Measurements from ENCODE around the gene TMEM151A.
"Not testable (repeated sequence)": the region's sequence is repeated elsewhere in the genome, so short reads cannot be mapped to it uniquely, and the experiment has no call there.

Gene TMEM151A

DNA sequence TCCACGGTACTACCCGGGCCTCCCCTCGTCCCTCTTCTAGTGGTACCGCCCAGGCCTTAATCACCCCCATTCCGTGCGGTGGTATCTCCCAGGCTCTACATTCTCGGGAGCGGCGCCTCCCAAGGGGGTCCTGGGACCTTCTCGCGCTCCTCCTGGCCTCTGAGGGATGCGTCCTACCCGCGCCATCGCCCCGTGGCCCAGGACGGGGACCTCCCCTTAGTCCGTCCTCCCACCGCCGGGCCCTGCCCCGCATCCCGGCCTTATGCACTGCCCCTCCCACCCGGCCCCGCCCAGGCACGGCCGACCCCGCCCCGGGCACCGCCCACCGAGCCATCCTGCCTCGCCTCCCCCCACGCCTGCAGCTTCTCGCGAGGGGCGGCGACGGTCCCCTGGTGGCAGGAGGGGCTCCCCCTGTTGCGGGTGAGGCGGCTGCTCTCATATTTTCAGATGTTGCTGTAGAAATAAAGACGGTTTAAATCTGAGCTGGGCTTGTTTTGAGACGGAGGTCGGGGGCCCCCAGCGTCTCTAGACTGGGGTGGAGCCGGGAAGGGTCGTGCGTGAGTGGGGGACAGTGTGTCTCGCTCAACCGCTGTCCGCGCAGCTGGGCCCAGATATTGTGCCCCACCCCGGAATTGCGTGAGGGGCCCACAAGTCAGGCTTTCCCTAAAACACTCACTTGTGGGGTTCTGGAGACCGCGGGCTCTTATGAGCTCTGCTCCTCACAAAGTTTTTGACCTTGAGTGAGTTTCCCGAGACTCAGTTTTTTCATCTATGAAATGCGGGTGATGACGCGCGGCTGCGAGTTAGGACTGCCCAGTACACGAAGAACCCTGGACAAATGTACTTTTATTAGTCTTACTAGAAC is 24.1 kb upstream of the TMEM151A start:
- peak; percentile 81 for DNase-seq

GRCh38 chr11:66268244-66268951 is 23.3 kb upstream of the TMEM151A start, which contains the start of gene RAB1B:
Gene RAB1B (plus strand): TSS chr11:66268639. CDS start chr11:66268680, 41 bp downstream.
- peak; percentile 99 for DNase-seq

GRCh38 chr11:66268952-66269905 is 22.5 kb upstream of the TMEM151A start:
- peak; percentile 33 for DNase-seq

DNA sequence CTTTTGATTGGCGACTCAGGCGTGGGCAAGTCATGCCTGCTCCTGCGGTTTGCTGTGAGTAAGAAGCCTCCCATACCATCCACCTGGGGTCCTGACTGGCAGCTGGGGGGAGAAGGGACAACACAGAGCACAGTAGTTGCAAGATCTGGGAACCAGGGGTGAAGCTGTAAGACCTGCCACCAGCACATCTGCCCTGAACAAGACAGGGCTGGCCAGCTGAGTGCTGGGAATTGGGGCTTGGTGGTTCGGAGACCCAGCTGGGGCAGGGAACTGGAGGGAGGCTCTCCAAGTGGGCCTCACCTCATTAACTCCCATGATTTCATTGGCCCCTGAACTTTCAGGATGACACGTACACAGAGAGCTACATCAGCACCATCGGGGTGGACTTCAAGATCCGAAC is 19.9 kb upstream of the TMEM151A start:
- no peak for DNase-seq

GRCh38 chr11:66272596-66272995 is 19.1 kb upstream of the TMEM151A start:
- DNase-seq, result no peak

GRCh38 chr11:66274219-66274618 is 17.5 kb upstream of the TMEM151A start:
- no peak for DNase-seq

DNA sequence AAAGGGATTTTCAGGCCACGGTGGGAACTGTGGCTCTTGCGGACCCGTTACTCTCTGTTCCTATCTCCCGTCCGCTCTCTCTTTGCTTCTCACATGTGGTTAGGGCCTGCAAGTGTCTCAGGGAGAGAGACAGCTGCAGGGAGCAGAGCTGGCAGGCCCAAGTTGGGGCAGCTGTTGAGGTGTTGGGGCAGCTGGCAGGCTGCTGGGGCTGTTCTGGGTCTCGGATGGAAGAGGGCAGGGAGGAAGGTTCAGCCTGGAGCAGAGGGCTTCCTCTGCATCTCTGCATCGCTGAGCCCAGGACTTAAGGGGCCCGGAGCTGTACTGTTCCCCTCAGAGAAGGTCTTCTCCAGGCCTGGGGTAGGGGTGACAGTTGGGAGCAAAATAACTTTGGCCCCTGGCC is 16.3 kb upstream of the TMEM151A start:
- no peak for DNase-seq

DNA sequence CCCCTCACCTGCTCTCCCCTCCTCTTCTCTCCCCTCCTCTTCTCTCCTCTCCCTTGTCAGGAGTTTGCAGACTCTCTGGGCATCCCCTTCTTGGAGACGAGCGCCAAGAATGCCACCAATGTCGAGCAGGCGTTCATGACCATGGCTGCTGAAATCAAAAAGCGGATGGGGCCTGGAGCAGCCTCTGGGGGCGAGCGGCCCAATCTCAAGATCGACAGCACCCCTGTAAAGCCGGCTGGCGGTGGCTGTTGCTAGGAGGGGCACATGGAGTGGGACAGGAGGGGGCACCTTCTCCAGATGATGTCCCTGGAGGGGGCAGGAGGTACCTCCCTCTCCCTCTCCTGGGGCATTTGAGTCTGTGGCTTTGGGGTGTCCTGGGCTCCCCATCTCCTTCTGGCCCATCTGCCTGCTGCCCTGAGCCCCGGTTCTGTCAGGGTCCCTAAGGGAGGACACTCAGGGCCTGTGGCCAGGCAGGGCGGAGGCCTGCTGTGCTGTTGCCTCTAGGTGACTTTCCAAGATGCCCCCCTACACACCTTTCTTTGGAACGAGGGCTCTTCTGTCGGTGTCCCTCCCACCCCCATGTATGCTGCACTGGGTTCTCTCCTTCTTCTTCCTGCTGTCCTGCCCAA is 15.6 kb upstream of the TMEM151A start:
- DNase-seq, result no peak

GRCh38 chr11:66276619-66277018 is 15.1 kb upstream of the TMEM151A start:
- DNase-seq, result not testable (repeated sequence)

- not testable (repeated sequence) for DNase-seq
These were observed 14.6 kb upstream of the TMEM151A start for GRCh38 chr11:66277064-66277463.

GRCh38 chr11:66277471-66278362 is 14.0 kb upstream of the TMEM151A start, which contains the start of gene CNIH2:
Gene CNIH2 (plus strand): TSS chr11:66278175. CDS start chr11:66278457, 282 bp downstream.
- DNase-seq, result peak; percentile 62

GRCh38 chr11:66278363-66279091 is 13.2 kb upstream of the TMEM151A start:
- DNase-seq, result peak; percentile 49

- DNase-seq, result no peak
These were observed 12.5 kb upstream of the TMEM151A start for GRCh38 chr11:66279092-66279734.

- no peak for DNase-seq
These were observed 11.3 kb upstream of the TMEM151A start for GRCh38 chr11:66280428-66280827.

DNA sequence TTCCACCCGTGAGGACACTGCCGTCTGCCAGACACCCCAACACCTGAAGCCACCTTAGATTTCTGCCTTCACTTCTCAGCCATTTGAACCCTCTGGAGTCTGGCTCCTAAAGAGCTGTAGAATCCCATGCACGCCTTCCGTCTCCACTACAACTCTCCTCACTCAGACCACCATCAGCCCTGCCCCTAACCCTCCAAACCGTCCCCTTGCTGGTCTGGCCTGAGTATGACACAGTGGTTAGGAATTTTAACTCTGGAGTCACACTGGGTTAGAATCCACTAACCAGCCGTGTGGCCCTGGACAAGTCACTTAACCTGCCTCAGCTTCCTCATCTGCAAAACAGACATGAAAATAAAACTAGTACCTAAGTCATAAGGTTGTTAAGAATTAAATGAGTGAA is 10.7 kb upstream of the TMEM151A start:
- DNase-seq, result no peak

DNA sequence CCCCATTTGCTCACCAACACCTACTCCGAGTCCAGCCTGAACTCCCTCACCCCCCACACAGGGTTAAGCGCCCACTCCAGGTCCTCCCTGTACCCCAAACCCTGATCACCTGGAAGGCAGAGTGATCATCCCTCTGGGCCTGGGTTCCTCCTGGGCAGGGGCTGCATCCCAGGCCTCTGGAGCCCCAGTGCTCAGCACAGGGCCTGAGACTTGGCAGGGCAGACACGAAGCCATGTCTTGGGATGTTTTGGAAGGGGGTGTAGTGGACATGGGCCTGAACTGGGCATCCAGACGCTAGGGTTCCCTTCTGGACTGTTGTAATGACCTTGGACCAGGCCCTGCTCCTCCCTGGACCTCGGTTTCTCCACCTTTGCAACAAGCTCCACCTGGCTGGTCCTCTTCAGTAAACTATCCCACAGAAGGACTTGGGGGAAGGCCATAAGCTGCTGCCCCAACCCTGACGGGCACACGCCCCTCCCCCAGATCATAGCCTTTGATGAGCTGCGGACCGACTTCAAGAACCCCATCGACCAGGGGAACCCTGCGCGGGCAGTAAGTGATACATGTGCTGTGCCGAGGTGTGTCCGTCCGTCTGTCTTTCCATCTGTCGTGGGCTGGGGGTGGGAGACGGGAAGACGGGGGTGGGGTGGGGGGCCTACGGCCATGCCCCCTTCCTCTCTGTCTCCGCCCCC is 9.8 kb upstream of the TMEM151A start:
- DNase-seq, result no peak

DNA sequence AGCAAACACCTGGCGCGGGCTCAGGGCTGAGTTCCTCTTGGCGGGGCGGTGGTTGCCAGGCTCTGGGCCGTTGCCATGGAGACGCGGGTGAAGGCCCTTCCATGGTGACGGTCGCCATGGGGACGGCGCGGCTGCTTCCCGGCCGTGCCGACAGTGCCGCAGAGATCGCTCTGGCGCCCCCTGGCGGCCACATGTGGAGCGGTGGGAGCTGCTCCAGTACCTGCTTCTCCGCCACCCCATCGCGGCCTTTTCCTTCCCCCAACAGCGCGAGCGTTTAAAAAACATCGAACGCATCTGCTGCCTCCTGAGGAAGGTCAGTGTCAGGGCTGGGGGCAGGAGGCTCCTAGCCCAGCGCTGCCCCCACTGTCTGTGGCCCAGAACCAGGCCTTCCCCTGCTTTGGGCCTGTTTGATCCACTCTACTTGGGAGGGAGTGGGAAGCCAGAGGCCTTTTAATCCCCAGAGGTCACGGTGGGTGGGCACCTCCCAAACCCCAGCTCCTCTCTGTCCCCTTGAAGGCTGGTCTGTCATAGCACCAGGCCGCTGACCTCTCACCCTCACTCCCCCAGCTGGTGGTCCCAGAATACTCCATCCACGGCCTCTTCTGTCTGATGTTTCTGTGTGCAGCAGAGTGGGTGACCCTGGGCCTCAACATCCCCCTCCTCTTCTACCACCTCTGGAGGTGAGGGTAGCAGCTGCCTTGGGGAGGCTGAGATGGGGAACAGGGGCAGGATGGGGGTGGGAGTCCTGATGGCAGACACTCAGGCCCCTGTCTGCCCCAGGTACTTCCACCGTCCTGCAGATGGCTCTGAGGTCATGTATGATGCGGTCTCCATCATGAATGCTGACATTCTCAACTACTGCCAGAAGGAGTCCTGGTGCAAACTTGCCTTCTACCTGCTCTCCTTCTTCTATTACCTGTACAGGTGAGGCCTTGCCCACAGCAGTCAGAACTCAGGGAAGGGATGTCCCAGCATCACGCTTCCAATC is 8.9 kb upstream of the TMEM151A start:
- peak; percentile 98 for DNase-seq

Measured in NCI-H146 (cell line).